Activated naive CD4-positive, alpha-beta T cell treated with Interleukin-2 at 50 U/mL for 16 hours (primary cell): ENCODE measurements around the gene VWA3A.

Experiments
- DNase-seq: peaks from one replicate; pipeline ENCODE4 v3.0.0-alpha.2; 2020

VWA3A gene

DNA sequence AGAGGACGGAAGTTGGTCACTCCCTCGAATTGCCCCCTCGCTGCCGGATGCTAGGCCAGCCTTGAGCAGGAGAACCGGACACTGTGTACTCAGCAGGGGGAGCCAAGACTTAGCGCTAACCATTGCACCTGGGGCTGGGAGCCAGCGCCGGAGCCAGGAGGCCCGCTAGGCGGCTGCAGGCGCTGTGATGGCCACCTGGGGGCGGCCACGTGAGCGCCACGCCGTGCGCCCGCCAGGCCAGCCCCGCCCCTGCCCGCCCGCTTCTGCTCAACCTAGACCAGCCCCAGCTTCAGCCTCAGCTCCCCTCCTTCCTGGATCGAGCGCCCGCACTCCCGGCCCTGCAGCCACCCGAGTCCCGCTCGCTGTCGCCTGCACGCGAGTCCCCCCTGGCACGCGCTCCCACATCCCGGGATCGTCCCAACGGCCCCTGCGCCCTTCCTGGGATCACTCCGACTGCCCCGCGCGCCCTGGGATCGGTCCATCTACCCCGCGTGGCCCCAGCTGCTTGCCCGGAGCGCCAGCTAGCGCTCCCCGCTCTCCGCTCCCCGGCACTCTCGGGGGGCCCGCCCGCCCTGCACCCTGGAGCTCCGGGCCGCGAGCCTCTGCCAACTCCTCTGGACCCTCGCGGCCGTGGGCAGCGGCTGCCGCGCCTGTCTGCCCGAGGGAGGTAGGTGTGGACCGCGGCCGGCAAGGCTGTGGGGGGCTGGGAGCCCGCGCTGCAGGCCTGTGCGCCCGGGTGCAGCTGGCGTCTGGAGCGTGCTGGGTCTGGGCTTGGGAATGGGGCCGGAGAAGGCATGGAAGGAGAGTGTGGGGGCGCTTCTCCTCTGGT lies 113.9 kb downstream of the VWA3A start, which contains the start of gene EEF2K:
Gene EEF2K (plus strand): TSS at position 266 of the 829 bp plus-strand sequence. CDS start 19,452 bp downstream, outside the sequence.
- DNase-seq: peak; percentile 85
